HG03039 (cell line): Measurements from ENCODE around the gene EYA4.
"Not testable (repeated sequence)": the region's sequence is repeated elsewhere in the genome, so short reads cannot be mapped to it uniquely, and the experiment has no call there.

Source experiments
- ATAC-seq: cut with Tn5 transposase; IDR thresholded peaks from one replicate; pipeline ENCODE4 v1.9.1; 2021; ENCODE audit warnings: mild to moderate bottlenecking, moderate library complexity; ENCODE audit not compliant: unreplicated experiment

Gene EYA4

DNA sequence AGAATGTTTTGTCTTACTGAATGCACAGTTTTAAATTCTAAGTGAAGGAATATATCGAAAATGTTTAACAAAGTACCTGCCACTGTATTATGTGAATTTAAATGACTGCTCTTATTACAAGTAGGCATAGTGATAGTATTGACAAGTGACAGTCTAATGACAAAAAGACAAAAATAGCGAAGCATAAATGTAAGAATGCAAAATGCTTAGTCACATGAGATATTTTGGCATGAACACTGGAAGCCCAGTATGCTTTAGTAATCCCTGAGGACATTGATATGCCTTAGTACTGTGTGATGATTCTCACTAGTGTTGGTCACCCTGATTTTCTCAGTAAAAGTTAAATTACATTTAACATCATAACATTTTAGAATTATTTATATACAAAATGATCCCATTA, 153.5 kb downstream of the EYA4 start:
- ATAC-seq, result no peak

DNA sequence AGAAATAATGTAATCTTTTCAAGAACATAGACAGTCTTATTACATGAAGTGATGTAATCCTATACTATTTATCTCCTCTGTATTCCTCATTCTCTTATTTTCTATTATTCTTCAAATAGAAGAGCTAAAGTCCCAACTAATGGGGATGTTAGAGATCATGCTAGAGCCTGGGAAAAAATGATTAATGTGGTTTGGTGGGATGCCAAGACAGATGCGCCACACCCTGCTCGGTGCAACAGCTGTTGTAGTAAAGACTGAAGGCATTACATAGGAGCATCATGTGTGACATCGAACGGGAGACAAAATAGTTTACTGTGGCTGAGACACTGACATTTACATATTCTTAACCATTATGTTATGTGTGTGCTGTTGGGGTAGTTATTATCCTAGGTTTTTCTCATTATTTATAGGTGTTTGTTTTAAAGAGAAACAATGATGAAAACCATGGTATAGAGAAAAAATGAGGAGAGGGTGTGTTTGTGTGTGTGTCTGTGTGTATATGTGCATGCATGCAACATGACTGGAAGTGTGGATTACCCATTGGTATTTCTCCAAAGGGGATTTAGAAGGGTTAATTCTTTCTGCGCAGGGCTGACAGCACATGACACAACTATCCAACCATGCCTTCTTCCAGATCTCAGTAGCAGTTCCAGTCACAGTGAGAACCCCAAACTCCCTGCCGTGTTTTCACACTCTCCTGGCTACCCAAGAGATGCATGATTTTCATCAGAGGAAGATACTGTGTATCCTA, 155.3 kb downstream of the EYA4 start:
- ATAC-seq, result no peak

DNA sequence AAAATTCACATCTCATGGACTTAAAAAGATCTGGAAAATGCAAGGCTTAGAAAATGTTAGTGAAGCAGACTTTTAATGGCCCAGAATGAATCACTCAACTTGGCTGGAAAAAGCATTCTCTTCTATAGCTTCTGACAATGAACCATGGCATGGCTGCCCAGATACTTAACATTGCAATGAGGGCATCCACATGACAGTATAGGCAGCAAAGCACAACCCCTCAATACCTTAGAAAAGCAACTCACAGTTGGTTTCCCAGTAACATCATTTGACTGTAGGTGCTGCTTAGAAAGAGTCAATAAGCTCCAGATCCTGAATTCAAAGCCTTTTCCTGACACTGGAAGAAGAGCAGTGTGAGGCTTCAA, 155.8 kb downstream of the EYA4 start:
- no peak for ATAC-seq

DNA sequence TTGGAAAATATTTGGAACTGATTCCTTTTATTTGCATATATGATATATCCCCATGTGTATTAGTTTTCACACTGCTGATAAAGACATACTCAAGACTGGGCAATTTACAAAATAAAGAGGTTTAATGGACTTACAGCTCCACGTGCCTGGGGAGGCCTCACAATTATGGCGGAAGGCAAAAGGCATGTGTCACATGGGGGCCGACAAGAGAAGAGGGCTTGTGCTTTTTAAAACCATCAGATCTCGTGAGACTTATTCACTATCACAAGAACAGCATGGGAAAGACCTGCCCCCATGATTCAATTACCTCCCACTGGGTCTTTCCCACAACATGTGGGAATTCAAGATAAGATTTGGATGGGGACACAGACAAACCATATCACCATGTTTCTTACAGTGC, 156.4 kb downstream of the EYA4 start:
- not testable (repeated sequence) for ATAC-seq

DNA sequence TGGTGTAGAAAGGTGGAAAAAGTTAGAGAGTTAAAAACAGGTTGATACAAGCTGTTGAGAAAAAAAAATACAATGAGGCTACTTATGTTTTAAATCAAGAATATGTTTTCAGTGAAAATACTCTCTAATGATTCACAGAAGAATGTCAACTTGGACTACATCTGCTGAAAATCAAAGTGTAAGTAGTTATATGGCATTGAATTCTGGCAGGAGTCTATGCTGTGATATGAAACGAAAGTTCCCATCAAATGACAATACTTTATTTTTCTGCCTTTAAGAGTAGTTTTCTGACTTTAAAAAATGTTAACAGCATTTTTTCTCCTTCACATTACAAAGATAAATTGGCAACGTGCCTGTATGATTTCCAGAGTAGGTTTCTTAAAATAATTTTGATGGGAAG, 158.3 kb downstream of the EYA4 start:
- no peak for ATAC-seq

DNA sequence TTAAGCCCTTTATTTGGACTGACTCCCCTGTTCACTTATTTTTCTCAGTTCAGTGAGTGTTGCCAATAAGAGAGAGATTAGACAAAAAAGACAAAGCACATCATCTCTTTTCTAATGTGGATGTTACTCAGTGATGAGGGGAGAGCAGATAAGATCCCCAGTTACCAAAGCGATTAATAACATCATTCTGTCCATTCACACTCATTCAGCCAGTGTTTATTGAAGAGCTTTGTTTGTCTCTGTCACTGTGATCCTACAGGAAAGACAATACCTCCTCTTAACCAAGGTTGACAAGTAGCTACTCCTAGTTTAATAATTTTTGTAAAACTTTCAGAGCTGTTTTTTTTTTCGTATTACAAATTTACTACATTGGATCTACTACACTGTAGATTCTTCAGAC, 163.0 kb downstream of the EYA4 start:
- ATAC-seq, result no peak

DNA sequence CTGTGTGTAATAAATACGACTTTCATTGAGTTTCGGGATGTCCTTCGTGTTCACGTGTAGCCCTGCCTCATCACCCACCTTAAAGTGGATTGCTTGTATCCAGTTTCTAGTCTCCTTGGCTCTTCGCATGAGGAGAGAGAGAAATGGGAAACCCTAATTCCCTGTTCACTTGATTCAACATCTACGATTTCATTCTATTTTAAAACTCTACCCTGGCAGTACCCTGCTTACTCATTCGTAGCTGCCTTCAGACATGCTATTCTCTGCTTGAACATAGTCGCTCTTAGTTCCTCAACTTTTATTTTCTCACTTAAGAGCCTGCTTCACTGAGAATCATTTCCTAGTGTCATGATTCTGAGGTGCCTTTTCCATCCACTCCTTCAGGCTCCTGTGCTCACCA, 163.6 kb downstream of the EYA4 start:
- ATAC-seq, result no peak

DNA sequence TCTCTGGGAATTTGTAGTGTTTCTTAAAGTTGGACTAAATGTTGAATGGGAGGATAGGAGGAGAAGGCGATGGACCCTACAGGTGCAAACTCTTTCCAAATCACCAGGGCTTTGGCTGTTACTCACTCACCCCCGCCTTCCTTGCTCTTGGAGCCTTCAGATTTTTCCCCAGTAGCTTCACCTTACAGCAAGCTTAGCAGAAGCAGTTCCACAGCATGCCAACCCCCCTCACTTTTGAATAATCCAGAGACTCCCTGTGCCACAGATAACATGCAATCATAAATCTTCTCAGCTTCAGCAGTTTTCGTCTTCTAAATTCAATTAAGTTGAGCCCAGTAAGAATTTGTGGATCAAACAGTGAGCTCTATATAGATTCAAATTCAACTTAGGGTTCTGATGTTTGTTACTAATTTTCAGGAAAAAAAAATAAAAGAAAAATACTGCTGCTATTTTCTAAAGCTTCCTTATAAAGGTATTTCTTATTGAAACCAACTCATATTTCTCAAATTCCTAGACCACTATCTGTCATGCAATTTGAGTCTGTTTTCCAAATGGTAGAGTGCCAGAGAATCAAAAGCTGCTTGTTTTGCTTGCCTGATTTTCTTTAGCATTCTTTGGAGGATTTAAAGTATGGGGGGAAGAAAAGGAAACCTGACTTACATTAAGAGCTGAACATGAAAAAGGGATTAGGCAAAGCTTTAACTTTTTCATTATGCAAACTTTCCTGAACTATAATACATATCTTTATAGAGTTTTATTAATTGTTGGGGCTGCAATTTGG, 166.4 kb downstream of the EYA4 start:
- no peak for ATAC-seq

DNA sequence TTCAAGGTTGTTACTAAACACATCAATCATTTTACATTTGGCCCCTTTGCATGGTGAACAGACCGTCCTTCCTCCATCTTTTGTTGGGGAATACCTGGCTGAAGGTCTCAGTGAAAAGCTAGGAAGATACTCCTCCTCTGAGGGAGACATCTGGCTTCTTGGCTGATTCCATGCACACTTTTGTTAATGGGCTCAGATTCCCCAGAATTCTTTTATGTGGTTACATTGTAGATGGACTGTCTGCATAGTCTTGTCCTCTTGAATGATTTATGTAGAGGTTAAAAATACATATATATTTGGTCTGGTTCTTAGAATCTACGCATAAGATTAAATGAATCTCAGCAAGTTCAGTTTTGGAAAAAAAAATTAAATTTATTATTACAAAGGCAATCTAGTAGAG, 167.0 kb downstream of the EYA4 start:
- ATAC-seq, result no peak

DNA sequence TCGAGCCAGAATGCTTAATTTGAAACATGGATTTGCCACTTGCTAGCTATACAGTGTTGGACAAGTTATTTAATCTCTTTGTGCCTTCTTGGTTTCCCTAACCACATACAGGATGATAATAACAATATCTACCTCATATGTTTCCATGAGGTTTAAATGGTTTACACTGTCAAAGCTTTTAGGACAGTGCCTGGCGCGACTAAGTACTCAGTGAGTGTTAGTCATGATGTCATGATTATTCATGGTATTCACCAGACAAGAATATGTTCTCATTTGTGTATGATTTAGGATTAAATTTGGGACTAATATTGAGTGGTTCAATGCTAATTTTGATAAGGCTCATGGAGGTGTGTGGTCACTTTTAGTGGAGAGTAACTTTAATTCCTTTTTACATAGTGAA, 167.4 kb downstream of the EYA4 start:
- ATAC-seq, result no peak

DNA sequence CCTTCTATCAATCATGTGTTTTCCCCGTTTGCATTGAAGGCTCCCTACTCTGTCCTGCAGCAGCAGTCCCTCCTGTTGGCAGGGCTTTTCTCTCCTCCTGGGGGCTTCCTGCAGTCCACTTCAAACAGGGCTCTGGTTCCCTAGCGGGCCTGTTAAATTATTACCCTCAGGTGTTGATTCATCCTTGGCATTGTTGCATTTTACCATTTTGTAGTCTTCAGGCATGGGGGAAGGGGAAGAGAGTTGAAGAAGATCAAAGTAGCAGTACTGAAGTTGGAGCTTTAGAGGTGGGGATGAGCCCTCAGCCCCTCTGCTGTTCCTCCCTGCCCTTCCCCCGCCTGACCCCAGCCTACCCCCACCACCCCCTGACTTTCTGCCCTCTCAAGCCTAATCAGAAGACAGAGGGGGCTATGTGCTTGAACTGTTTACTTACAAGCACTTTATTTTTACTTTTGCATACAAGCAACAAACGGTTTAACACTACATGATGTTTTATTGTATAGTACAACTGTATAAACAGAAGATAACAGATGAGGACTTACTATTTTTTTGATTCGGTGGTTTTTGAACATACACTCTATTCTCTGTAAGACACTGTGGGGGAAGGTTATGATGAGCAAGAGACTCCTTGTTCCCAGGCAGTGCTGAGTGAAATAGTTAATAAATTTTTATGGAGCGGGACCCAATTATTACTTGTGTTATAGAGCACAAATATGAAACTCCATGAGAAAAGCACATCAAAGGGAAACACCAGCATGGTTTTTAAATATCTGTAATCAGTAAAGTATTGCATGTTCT, 169.7 kb downstream of the EYA4 start:
- ATAC-seq, result no peak

DNA sequence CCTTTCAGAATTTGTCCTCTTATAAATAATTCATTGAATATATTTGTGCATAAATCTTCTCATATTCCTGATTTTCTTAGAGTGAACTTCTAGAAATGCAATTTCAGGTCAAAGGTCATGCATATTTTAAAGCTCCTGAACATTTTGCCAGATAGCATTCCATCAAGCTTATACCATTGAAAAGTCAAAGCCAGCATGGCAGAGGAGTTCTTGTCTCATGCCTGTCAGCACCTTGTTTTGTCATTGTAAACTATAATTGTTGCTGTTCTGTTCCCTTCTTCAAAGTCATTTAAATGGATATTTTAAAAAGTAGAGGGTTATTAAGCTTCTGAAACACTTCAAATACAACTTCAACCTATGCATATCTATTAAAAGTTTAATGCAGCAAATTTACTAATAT, 170.6 kb downstream of the EYA4 start:
- no peak for ATAC-seq

DNA sequence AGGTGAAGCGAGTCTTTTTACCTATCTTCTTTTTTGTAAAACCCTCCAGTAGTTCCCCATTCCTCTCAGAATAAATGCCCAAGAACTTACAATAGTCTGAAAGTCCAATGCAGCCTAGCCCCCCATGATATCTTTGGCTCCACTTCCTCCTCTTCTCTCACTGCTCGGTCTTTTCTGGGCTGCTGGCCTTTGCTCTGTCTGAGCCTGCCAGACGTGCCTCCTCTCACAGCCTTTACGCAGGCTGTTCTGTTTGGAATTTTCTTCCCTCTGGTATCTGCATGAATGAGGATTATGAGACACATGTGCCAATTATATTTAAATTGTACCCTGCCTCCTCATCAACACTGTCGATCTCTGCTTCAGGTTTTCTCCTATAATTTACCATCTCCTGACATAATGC, 174.1 kb downstream of the EYA4 start:
- ATAC-seq, result no peak

DNA sequence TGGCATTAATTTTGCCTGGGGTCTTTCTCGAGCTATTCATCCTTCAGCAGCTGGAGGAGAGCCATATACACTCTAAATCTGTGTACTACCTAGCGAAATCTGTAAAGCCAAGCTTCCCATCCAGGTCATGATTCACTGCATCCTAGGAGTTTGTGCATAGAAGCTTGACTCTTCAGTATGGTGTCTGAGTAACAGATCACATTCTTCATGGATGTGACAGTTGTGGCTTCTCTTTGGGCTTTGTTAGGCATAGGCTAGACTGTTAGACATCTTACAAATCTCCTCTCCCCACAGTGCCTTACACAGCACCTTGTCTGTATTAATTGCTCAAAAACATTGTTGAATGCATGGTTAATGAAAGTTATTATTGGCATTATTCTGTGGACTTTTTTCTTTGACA, 177.0 kb downstream of the EYA4 start:
- ATAC-seq, result no peak

DNA sequence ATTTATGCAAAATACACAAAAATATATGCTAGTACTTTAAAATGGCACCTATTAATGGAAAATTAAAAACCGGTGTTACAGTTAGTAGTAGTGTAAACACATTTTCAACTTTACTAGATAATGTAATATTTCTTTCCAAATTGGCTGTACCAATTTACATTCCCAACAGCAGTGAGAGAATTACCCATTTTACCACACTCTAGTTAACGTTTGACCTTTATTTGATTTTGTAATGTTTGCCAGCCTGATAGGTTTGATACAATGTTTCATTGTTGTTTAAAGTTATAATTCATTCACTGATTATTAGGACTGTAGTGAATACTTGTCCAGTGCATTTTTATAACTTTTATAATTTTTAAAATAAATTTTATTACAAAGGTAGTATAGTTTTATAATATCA, 182.1 kb downstream of the EYA4 start:
- ATAC-seq, result no peak

DNA sequence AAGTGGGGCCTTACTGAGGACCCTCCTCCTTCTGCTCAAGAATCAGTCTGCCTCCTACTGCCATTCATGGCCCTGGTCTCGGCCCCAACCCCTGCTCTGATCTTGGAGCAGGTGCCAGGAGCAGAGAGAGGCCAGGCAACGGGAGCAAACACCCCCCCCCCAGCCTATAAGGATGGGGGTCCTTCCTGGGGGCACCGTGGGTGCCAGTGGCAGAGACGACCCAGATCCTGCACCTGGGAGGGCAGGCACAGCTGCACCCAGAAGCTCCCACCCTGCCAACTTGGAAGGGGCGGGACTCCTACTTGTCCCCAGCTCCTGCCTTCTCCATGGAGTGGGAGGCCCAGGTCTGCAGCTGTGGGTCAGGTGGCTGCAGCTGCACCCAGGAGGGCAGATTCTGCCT, 183.2 kb downstream of the EYA4 start:
- ATAC-seq, result no peak

DNA sequence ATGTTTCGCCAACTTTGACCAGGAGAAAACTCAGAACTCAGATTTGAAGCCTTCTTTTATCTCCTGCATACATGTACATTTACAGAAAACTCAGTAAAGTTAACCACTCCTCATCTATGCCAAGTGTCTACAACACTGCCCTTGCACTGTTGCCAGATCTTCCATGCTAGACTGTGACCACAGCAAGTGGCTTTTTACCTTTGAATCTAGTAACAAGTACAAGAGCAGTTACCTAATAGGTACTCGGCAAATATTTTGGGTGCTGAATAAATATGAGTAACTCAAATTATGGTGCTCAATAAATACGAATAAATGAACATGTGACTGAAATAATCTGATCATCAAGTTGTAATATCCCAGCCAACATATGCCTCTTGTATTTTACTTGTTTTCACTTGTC, 184.9 kb downstream of the EYA4 start:
- no peak for ATAC-seq

DNA sequence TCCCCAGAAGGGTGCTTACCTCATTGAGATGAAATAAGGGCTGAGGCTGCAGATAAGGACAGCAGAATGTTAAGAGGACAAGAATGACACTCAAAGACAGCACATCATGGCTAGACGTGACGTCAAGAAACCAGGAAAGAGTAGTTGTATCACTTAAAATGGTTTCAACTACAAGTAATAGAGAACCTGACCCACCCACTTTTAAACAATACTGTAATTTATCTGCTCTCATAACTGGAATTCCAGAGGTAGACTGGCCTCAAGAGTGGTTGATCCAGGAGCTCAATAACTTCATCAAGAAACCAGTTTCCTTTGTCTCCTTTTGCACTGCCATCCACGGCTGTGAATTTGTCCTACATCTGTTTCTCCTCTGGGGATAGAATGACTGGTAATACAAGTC, 187.1 kb downstream of the EYA4 start:
- ATAC-seq, result no peak

DNA sequence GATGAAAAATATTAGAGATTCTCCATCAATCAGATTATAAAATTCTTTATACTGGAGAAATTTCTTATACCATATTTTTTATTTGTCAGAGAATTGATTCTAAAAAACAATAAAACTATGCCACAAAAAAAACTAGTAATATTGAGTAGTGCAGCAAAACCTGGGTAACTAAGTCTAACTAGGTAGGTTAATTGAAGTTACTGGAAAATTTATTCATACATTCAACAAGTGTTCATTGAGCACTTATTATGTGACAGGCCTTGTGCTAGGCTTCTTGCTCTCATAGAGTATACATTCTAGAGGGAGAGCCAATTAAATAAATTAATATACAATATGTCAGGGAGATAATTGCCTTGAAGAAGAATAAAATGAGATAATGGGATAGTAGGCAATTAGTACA, 189.4 kb downstream of the EYA4 start:
- no peak for ATAC-seq

DNA sequence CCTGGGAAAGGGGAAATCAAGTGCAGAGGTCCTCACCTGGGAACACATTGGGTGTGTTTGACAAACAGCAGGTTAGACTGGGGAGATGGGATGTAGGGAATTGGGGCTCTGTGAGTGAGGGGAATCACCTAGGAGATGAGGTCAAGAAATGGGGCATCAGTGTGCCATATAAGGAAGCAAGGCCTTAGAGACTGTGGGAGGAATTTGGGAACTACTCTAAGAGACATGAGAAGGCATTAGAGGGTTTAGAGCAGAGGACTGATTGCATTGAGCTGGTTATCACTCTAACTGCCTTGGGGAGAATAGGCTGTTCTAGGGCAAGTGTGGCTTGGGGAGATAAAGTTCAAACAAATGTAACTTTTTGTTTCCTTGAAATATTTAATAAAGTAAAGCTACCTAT, 189.9 kb downstream of the EYA4 start:
- no peak for ATAC-seq

DNA sequence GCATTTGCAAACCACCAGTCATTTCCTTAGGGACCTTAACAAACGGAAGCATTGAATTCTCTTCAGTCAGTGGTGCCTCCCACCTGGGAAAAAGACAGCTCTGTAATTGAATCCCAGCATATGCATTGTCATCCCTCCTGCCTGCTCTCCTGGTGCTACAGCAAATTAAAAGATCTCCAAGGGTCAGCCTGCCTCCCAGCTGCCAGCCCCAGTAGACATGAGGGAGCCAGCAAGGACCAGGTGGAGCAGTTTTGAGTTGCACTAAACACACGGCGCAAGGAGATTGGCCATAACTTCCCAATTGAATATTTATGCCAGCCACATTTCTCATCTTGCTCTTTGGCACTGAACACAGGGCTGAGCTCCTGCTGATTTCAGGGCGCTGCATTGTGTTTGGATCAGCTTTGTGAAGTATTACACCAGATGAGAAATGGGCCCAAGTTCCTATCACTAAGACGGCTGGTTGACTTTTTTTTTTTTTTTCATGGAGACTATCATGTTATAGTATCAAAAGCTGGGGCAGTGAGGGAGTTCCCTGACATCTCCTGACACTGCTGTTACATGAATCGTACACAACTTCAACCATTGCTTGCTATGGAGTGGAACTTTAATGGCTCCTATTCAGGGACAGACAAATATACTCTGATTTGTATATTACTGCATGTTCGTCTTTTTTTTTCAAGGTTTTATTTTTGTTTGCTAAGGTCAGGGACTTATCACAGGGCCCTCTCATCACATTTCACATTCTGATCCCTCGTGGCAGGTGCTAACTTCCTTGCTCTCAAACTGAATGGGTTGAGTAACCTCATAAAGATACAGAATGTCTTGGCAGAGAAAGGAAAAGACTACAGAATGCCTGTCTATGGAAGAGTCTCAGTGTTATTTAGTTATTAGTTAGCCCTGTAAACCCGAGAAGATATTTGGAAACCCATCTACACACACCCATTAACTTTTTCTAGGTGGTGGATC, 191.1 kb downstream of the EYA4 start:
- no peak for ATAC-seq
